ENCODE results near the gene SVEP1.

The SVEP1 gene

GRCh38 chr9:110444911-110445310 is 134.6 kb downstream of the SVEP1 start:
- DNase-seq (ENCODE audit: insufficient read length, low spot score): no peak
- TF ChIP-seq POLR2A (IDR thresholded peaks at IDR 0.05; ENCODE audit: low read depth, low read length) (no peak), SPI1 (IDR thresholded peaks at IDR 0.05; ENCODE audit: low read depth, low read length) (no peak), PAX5 (IDR thresholded peaks at IDR 0.05; ENCODE audit: insufficient read depth, low read length, severe bottlenecking) (no peak), POU2F2 (IDR thresholded peaks at IDR 0.05; ENCODE audit: low read depth, low read length) (no peak), POLR2AphosphoS5 (IDR thresholded peaks at IDR 0.05; ENCODE audit: low read depth, low read length) (no peak), TAF1 (IDR thresholded peaks at IDR 0.05; ENCODE audit: low read depth, low read length) (no peak)
- FAIRE-seq: no peak

DNA sequence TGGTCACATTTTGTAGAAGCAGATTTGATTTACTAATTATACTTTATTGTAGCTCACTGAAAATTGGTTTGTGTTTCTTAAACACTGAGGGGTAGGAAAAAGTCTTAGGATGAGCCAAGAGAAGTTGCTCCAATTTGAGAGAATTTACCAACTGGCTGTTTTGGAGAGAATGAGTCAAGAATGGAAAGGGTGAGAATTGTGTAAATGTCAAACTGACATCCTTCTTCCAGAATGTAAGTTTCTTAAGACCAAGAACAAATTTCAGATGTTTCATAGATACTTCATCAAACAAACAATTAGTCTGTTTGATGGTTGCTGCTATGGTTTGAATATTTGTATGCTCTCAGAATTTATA is 135.7 kb downstream of the SVEP1 start:
- TF ChIP-seq PAX5 (IDR thresholded peaks at IDR 0.05; ENCODE audit: insufficient read depth, low read length, severe bottlenecking): no peak
- FAIRE-seq (no peak), DNase-seq (ENCODE audit: insufficient read length, low spot score) (no peak)

- FAIRE-seq (no peak), DNase-seq (ENCODE audit: insufficient read length, low spot score) (no peak)
- TF ChIP-seq SPI1 (IDR thresholded peaks at IDR 0.05; ENCODE audit: low read depth, low read length) (no peak), POU2F2 (IDR thresholded peaks at IDR 0.05; ENCODE audit: low read depth, low read length) (no peak), POLR2AphosphoS5 (IDR thresholded peaks at IDR 0.05; ENCODE audit: low read depth, low read length) (no peak), POLR2A (IDR thresholded peaks at IDR 0.05; ENCODE audit: low read depth, low read length) (no peak)
These were observed 136.2 kb downstream of the SVEP1 start for GRCh38 chr9:110443146-110443865.

- DNase-seq (ENCODE audit: insufficient read length, low spot score): no peak
- no peak for FAIRE-seq
- TF ChIP-seq POLR2A (IDR thresholded peaks at IDR 0.05; ENCODE audit: low read depth, low read length): no peak
- TF ChIP-seq PAX5 (IDR thresholded peaks at IDR 0.05; ENCODE audit: insufficient read depth, low read length, severe bottlenecking): no peak
- no peak for TF ChIP-seq POLR2AphosphoS5 (IDR thresholded peaks at IDR 0.05; ENCODE audit: low read depth, low read length)
- TF ChIP-seq POU2F2 (IDR thresholded peaks at IDR 0.05; ENCODE audit: low read depth, low read length): no peak
- TF ChIP-seq TAF1 (IDR thresholded peaks at IDR 0.05; ENCODE audit: low read depth, low read length): no peak
- TF ChIP-seq SPI1 (IDR thresholded peaks at IDR 0.05; ENCODE audit: low read depth, low read length): no peak
These were observed 138.7 kb downstream of the SVEP1 start for GRCh38 chr9:110440796-110441195.

- TF ChIP-seq TAF1 (IDR thresholded peaks at IDR 0.05; ENCODE audit: low read depth, low read length): no peak
- TF ChIP-seq SPI1 (IDR thresholded peaks at IDR 0.05; ENCODE audit: low read depth, low read length): no peak
- no peak for TF ChIP-seq POU2F2 (IDR thresholded peaks at IDR 0.05; ENCODE audit: low read depth, low read length)
- TF ChIP-seq PAX5 (IDR thresholded peaks at IDR 0.05; ENCODE audit: insufficient read depth, low read length, severe bottlenecking): no peak
- TF ChIP-seq POLR2A (IDR thresholded peaks at IDR 0.05; ENCODE audit: low read depth, low read length): no peak
- TF ChIP-seq POLR2AphosphoS5 (IDR thresholded peaks at IDR 0.05; ENCODE audit: low read depth, low read length): no peak
- no peak for FAIRE-seq
- DNase-seq (ENCODE audit: insufficient read length, low spot score): no peak
These were observed 139.4 kb downstream of the SVEP1 start for GRCh38 chr9:110440172-110440571.

DNA sequence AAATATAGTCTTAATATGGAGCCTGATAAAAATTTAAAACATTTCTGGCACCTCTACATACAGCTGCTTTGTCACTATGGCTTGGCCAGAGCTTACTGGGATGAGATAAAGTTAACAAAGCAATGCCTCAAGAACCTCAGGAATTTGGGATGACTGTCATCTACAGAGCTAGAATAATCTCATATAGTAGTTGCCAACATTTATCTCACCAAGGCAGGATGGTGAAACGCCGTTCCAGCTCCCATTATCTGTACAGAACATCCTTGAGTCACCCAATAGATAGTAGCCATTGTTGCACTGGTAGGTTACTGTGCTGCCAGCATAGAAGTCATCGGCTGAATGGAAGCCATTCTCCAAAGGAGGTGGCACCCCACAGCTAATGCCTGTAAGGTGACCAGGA is 147.3 kb downstream of the SVEP1 start:
- DNase-seq (ENCODE audit: insufficient read length, low spot score): no peak
- FAIRE-seq: no peak
- no peak for TF ChIP-seq TAF1 (IDR thresholded peaks at IDR 0.05; ENCODE audit: low read depth, low read length)
- no peak for TF ChIP-seq POLR2A (IDR thresholded peaks at IDR 0.05; ENCODE audit: low read depth, low read length)
- no peak for TF ChIP-seq SPI1 (IDR thresholded peaks at IDR 0.05; ENCODE audit: low read depth, low read length)
- no peak for TF ChIP-seq PAX5 (IDR thresholded peaks at IDR 0.05; ENCODE audit: insufficient read depth, low read length, severe bottlenecking)
- TF ChIP-seq POLR2AphosphoS5 (IDR thresholded peaks at IDR 0.05; ENCODE audit: low read depth, low read length): no peak
- TF ChIP-seq POU2F2 (IDR thresholded peaks at IDR 0.05; ENCODE audit: low read depth, low read length): no peak

DNA sequence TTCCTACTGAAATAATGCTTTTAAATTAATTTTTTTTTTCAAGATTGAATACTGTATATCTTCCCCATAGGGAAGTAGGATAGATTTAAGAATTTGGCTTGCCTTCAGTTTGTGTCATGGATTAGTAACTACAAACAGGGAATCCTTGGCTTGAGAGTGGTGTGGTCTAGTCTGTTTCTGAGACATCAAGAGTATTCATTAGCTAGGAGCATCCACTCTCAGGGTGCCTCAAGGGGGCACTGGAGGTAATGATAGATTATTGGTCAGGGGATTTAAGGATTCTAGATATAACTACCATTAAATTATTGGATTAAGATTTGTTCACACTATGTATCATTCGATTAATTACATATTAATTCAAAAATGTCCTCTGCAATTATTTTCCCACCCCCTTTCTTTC is 150.1 kb downstream of the SVEP1 start:
- TF ChIP-seq POU2F2 (IDR thresholded peaks at IDR 0.05; ENCODE audit: low read depth, low read length) (no peak), POLR2AphosphoS5 (IDR thresholded peaks at IDR 0.05; ENCODE audit: low read depth, low read length) (no peak)
- no peak for DNase-seq (ENCODE audit: insufficient read length, low spot score)
- no peak for FAIRE-seq

- TF ChIP-seq POLR2A (IDR thresholded peaks at IDR 0.05; ENCODE audit: low read depth, low read length): no peak
- TF ChIP-seq POLR2AphosphoS5 (IDR thresholded peaks at IDR 0.05; ENCODE audit: low read depth, low read length): no peak
- TF ChIP-seq SPI1 (IDR thresholded peaks at IDR 0.05; ENCODE audit: low read depth, low read length): no peak
- TF ChIP-seq PAX5 (IDR thresholded peaks at IDR 0.05; ENCODE audit: insufficient read depth, low read length, severe bottlenecking): no peak
- TF ChIP-seq TAF1 (IDR thresholded peaks at IDR 0.05; ENCODE audit: low read depth, low read length): no peak
- no peak for TF ChIP-seq POU2F2 (IDR thresholded peaks at IDR 0.05; ENCODE audit: low read depth, low read length)
- FAIRE-seq: peak; percentile 61
- DNase-seq (ENCODE audit: insufficient read length, low spot score): peak; percentile 5
These were observed 151.9 kb downstream of the SVEP1 start for GRCh38 chr9:110427497-110428104.

DNA sequence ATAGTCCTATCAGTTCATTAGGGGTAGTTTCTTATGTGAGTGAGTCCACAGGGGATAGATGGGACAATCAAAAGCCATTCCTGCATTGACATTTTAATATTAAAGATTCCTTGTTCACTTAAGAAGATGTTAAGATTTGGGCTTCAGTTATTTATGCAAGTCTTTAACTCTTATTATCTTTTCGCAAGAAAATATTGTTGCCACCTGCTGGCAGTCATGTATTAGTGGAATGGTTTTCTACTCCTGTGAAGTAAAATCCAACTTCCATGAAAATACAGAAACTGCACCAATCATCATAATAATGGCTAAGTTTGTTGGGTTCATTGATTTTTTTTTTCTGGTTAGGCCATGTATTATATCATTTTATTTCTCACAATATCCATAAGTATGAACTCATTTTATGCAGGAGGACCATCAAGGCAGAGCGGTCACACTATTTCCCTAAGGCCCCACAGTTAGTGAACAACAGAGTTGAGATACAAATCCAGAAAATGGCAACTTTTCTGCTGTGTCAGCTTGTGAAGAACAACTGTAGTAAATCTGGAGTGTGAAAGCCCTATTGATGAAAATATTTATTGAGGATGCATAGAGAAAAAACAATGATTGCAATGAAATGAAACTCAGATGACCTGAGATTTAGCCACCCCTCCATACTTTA is 153.4 kb downstream of the SVEP1 start:
- FAIRE-seq: no peak
- TF ChIP-seq POLR2A (IDR thresholded peaks at IDR 0.05; ENCODE audit: low read depth, low read length) (no peak), POU2F2 (IDR thresholded peaks at IDR 0.05; ENCODE audit: low read depth, low read length) (no peak), SPI1 (IDR thresholded peaks at IDR 0.05; ENCODE audit: low read depth, low read length) (no peak), TAF1 (IDR thresholded peaks at IDR 0.05; ENCODE audit: low read depth, low read length) (no peak), POLR2AphosphoS5 (IDR thresholded peaks at IDR 0.05; ENCODE audit: low read depth, low read length) (no peak)
- no peak for DNase-seq (ENCODE audit: insufficient read length, low spot score)

DNA sequence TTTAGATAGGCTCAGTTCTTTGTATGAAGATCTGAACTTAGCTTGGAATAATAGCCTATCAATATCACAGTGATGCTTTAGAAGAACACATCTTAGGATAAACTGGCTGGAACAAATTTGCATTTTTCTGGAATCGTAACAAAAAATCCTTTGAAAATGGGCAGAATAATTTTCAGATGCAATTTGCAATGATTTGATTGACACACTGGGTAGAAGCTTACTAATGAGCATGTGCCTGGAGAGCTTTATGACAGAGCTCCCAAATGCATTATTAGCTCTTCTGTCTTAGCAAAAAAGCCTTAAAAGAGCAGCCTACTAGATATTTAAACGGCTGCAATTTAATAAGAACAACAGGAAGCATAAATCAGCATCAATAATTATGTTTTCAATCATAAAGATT is 165.1 kb downstream of the SVEP1 start:
- FAIRE-seq (no peak), DNase-seq (ENCODE audit: insufficient read length, low spot score) (no peak)
- TF ChIP-seq PAX5 (IDR thresholded peaks at IDR 0.05; ENCODE audit: insufficient read depth, low read length, severe bottlenecking) (no peak), POLR2A (IDR thresholded peaks at IDR 0.05; ENCODE audit: low read depth, low read length) (no peak), SPI1 (IDR thresholded peaks at IDR 0.05; ENCODE audit: low read depth, low read length) (no peak), POU2F2 (IDR thresholded peaks at IDR 0.05; ENCODE audit: low read depth, low read length) (no peak), TAF1 (IDR thresholded peaks at IDR 0.05; ENCODE audit: low read depth, low read length) (no peak), POLR2AphosphoS5 (IDR thresholded peaks at IDR 0.05; ENCODE audit: low read depth, low read length) (no peak)

Data from GM12891 (cell line).